Panc1 (cell line): ENCODE results near the gene SLC46A2. TPM values are rescaled to one million over a fixed set of nuclear protein-coding genes. Genes with fewer than 3 reads are reported as not detected.

Source experiments
- ATAC-seq: fragments of 200-7000 bp; cut with Tn5 transposase; 2 replicates; pipeline ENCODE4 v1.9.1; 2020; ENCODE audit warnings: mild to moderate bottlenecking, moderate library complexity
- BruUV-seq: library from RNA; stranded (reverse); fragments of 400-500 nt; replicated peaks from 2 replicates; lab custom pipeline; 2021; lab: Mats Ljungman, UMichigan
- CTCF ChIA-PET: fragments of 300-600 bp; sonication (Branson Sonifier 250); formaldehyde crosslinking; loops from one replicate; lab custom pipeline; 2022; ENCODE audit warnings: antibody characterized with exemption; lab: Charles Lee
- POLR2A ChIA-PET: fragments of 300-600 bp; sonication (Branson Sonifier 250); formaldehyde crosslinking; loops from one replicate; lab custom pipeline; 2022; ENCODE audit warnings: antibody characterized with exemption; lab: Charles Lee
- DNase-seq: peaks from one replicate; pipeline ENCODE4 v3.0.0-alpha.2; 2010; ENCODE audit warnings: low read depth, low spot score
- H3K27ac ChIP-seq: 2 replicates; pipeline ENCODE4 v1.5.1; 2011; ENCODE audit warnings: mild to moderate bottlenecking, low read length, inconsistent platforms
- H3K27me3 ChIP-seq: fragments of 200-500 bp; sonication (Bioruptor generic); 2 replicates; pipeline ENCODE4 v1.6.0; 2014; ENCODE audit warnings: low read length, inconsistent platforms; ENCODE audit not compliant: control insufficient read depth, insufficient read depth
- H3K36me3 ChIP-seq: fragments of 200-500 bp; sonication (Bioruptor generic); 2 replicates; pipeline ENCODE4 v1.5.1; 2014; ENCODE audit warnings: inconsistent platforms, mild to moderate bottlenecking, low read length, moderate library complexity; ENCODE audit not compliant: control insufficient read depth, insufficient read depth
- H3K4me1 ChIP-seq: 2 replicates; pipeline ENCODE4 v1.5.1; 2011; ENCODE audit warnings: inconsistent platforms, mild to moderate bottlenecking, low read length, moderate library complexity; ENCODE audit not compliant: control insufficient read depth, insufficient read depth
- H3K4me3 ChIP-seq, 2 experiments: 2 replicates each; pipeline ENCODE4 v1.5.1; 2011 to 2012; ENCODE audit warnings: low read depth in 2 of 2, low read length in 2 of 2, mild to moderate bottlenecking in 2 of 2, inconsistent platforms in 1 of 2, moderate library complexity in 1 of 2
- H3K9me3 ChIP-seq: fragments of 200-500 bp; sonication (Bioruptor generic); 2 replicates; pipeline ENCODE4 v1.5.1; 2014; ENCODE audit warnings: low read depth, mild to moderate bottlenecking, inconsistent platforms, low read length, moderate library complexity; ENCODE audit not compliant: control insufficient read depth, insufficient read depth
- CTCF ChIP-seq: fragments of 450-650 bp; IDR thresholded peaks from 2 replicates; pipeline ENCODE4 v1.5.1; 2017; ENCODE audit warnings: mild to moderate bottlenecking
- POLR2AphosphoS5 ChIP-seq: IDR thresholded peaks from 2 replicates; pipeline ENCODE4 v1.6.1; 2012; ENCODE audit warnings: mild to moderate bottlenecking, low read depth, low read length, moderate library complexity
- SIN3A ChIP-seq: IDR thresholded peaks from 2 replicates; pipeline ENCODE4 v1.6.1; 2012; ENCODE audit warnings: low read depth, mild to moderate bottlenecking, low read length, moderate library complexity, borderline replicate concordance; ENCODE audit not compliant: insufficient read depth
- TCF7L2 ChIP-seq: IDR thresholded peaks from 2 replicates; pipeline ENCODE4 v1.6.1; 2011; ENCODE audit warnings: mild to moderate bottlenecking, low read depth, low read length, inconsistent platforms
- in situ Hi-C: cut with HindIII; loops from 2 replicates; pipeline ENCODE4 v1.10.0; 2016; ENCODE audit warnings: low sequenced_read_pairs, low pct_unique_long_range_greater_than_20kb
- intact Hi-C: fragments of 100-400 bp; cut with micrococcal nuclease; formaldehyde crosslinking; loops from one replicate; pipeline ENCODE4 v1.10.0; 2022; ENCODE audit not compliant: unreplicated experiment
- total RNA-seq: library from RNA; stranded (reverse); gene quantifications from one replicate; pipeline ENCODE4 v1.2.1, GENCODE V29; 2021; ENCODE audit not compliant: unreplicated experiment
- TF ChIP-seq, protein P1 (sequence below), 2 experiments: IDR thresholded peaks; 2 replicates each; pipeline ENCODE4 v1.6.1; 2011 to 2012; ENCODE audit warnings: low read depth in 2 of 2, control low read depth in 1 of 2, low read length in 1 of 2, mild to moderate bottlenecking in 1 of 2, moderate library complexity in 1 of 2; ENCODE audit not compliant: insufficient read depth in 1 of 2

SLC46A2 gene
- total RNA-seq, 1 experiment from 2014 or later, result not detected

DNA sequence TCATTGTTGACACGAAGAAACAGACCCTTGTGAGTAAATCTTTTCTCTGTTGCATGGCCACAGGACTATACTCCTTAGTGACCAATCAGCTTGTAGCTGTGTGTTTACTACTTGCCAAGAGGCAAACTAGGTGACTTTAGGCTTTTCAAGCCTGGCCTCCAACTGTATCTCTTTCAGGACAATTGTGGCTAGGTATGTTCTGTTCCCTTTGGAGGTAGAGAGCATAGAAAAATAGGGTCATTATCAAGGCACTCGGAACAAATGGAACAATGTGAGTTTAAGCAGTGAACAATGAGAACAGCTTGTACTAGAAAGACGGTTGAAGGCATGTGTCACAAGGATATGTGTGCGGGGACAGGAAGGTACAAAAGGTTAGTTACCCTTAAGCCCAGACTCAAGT is 48.1 kb downstream of the SLC46A2 start:
- in situ Hi-C loops (no loop called here), intact Hi-C loops (loop anchor here (5.0 kb wide), 1 partner anchor 60 kb away; no protein-coding TSS in a partner anchor)
- ChIA-PET POLR2A (no interaction called here), CTCF (interaction anchor here (0.5 kb wide), 1 partner anchor 35 kb away, joined by 3 read pairs; no protein-coding TSS in a partner anchor)
- Histone ChIP-seq H3K4me1 (no peaks in the 10 kb centered on the region), H3K4me3 (no peak overlapping the region), H3K9me3 (no peaks in the 10 kb centered on the region), H3K27me3 (no peaks in the 10 kb centered on the region), H3K27ac (no peak overlapping the region), H3K36me3 (no peaks in the 10 kb centered on the region)
- no peak for TF ChIP-seq POLR2AphosphoS5
- no peak for TF ChIP-seq SIN3A
- no peak for TF ChIP-seq TCF7L2
- TF ChIP-seq, protein P1, sequence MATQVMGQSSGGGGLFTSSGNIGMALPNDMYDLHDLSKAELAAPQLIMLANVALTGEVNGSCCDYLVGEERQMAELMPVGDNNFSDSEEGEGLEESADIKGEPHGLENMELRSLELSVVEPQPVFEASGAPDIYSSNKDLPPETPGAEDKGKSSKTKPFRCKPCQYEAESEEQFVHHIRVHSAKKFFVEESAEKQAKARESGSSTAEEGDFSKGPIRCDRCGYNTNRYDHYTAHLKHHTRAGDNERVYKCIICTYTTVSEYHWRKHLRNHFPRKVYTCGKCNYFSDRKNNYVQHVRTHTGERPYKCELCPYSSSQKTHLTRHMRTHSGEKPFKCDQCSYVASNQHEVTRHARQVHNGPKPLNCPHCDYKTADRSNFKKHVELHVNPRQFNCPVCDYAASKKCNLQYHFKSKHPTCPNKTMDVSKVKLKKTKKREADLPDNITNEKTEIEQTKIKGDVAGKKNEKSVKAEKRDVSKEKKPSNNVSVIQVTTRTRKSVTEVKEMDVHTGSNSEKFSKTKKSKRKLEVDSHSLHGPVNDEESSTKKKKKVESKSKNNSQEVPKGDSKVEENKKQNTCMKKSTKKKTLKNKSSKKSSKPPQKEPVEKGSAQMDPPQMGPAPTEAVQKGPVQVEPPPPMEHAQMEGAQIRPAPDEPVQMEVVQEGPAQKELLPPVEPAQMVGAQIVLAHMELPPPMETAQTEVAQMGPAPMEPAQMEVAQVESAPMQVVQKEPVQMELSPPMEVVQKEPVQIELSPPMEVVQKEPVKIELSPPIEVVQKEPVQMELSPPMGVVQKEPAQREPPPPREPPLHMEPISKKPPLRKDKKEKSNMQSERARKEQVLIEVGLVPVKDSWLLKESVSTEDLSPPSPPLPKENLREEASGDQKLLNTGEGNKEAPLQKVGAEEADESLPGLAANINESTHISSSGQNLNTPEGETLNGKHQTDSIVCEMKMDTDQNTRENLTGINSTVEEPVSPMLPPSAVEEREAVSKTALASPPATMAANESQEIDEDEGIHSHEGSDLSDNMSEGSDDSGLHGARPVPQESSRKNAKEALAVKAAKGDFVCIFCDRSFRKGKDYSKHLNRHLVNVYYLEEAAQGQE (IDR thresholded peaks at IDR 0.05; ENCODE audit: insufficient read depth in 1 of 2, low read depth in 2 of 2, low read length in 1 of 2), result no peak
- no peak for TF ChIP-seq CTCF
- no TSS peak for BruUV-seq
- ATAC-seq, result no peak
- no peak for DNase-seq

DNA sequence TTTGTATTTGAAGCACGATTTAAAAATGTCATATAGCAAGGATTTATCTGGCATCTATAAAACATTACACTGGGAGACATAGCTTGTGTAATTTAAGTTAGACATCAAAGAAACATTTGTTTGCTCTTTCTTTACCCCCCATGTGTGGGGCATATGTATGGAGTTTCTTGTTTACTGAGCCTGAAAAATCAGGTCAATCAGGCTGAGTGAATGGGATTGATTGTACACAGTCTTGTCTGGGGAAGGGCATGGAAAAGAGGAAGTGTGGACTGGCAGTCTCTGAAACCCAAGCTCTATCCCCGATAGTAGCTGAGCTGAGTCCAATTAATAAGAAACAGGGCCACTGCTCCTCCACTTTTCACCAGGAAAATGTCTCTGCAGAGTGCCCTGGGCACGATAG is 49.4 kb downstream of the SLC46A2 start:
- ATAC-seq, result no peak
- no peaks in the 10 kb centered on the region for H3K36me3 ChIP-seq
- H3K4me3 ChIP-seq, result no peak overlapping the region
- H3K27ac ChIP-seq, result no peak overlapping the region
- no peaks in the 10 kb centered on the region for H3K9me3 ChIP-seq
- in situ Hi-C loops (no loop called here), intact Hi-C loops (loop anchor here (5.0 kb wide), 1 partner anchor 61 kb away; no protein-coding TSS in a partner anchor)
- no TSS peak for BruUV-seq
- ChIA-PET CTCF (no interaction called here), POLR2A (no interaction called here)
- H3K27me3 ChIP-seq, result no peaks in the 10 kb centered on the region
- no peak for TF ChIP-seq CTCF
- TF ChIP-seq POLR2AphosphoS5, result no peak
- TF ChIP-seq, protein P1 (IDR thresholded peaks at IDR 0.05; ENCODE audit: insufficient read depth in 1 of 2, low read depth in 2 of 2, low read length in 1 of 2), result no peak
- no peak for TF ChIP-seq SIN3A
- no peak for TF ChIP-seq TCF7L2
- no peak for DNase-seq
- no peaks in the 10 kb centered on the region for H3K4me1 ChIP-seq
